ENCODE results near the gene SLC25A10. TPM values are rescaled to one million over a fixed set of nuclear protein-coding genes. Genes with fewer than 3 reads are reported as not detected.

SLC25A10 gene
- total RNA-seq, 1 donor from 2014 or later = 9.1 TPM

DNA sequence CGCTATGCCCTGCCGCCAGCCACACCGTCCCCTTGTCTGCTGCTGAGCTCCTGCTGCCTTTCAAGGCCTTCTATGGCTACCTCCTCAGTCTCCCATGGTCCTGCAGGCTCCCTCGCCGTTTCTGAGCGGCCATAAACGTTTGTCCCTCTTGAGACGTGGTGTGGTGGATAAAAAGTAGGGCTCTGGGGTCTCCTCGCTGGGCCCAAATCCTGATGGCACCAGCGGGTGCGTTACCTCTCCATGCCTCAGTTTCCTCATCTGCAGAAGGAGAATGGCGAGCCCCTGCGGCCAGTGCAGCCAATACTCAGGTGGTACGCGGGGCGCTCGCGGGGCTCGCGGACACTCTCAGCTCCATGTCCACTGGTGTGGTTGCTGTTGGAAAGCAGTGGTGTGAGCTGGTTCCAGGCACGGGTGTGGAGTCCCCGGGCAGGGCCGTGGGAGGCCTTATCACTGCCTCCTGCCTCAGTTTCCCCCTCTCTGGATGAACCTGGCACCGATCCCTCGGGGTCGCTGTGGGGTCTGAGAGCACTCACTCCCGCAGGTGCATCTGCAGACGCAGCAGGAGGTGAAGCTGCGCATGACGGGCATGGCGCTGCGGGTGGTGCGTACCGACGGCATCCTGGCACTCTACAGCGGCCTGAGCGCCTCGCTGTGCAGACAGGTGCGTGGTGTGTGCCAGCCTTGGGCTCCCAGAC is 2.5 kb downstream of the SLC25A10 start:
- no peaks in the 10 kb centered on the region for H3K36me3 ChIP-seq
- TF ChIP-seq CTCF (IDR thresholded peaks at IDR 0.05) (no peak), EZH2phosphoT487 (IDR thresholded peaks at IDR 0.05) (no peak), EZH2 (IDR thresholded peaks at IDR 0.05) (no peak)
- H2AFZ ChIP-seq (replicated peaks) = no peak overlapping the region
- H3K4me2 ChIP-seq = peak overlapping the region; percentile 100
- peaks cover 33% of the 10 kb centered on the region for H3K4me1 ChIP-seq
- H3K4me3 ChIP-seq = no peak overlapping the region
- no peak for DNase-seq (ENCODE audit: low spot score)
- H3K27me3 ChIP-seq = peaks cover 21% of the 10 kb centered on the region
- no peaks in the 10 kb centered on the region for H3K9me3 Mint-ChIP-seq
- no peaks in the 10 kb centered on the region for H3K9me3 ChIP-seq (ENCODE audit: low read depth)
- peaks cover 24% of the 10 kb centered on the region for H3K4me1 Mint-ChIP-seq
- peaks cover 28% of the 10 kb centered on the region for H3F3A ChIP-seq (ENCODE audit: low read depth)
- no peak overlapping the region for H3K9ac ChIP-seq
- peaks cover 12% of the 10 kb centered on the region for H3K79me2 ChIP-seq (ENCODE audit: low read depth)
- H3K27me3 Mint-ChIP-seq (ENCODE audit: insufficient read depth, low read depth) = peaks cover 4% of the 10 kb centered on the region
- H3K27ac ChIP-seq = no peak overlapping the region
- no peak overlapping the region for H3K27ac Mint-ChIP-seq
- H3K36me3 Mint-ChIP-seq = peaks cover 2% of the 10 kb centered on the region
- H4K20me1 ChIP-seq (ENCODE audit: low read depth) = peaks cover 23% of the 10 kb centered on the region
- H3K4me3 Mint-ChIP-seq = peak overlapping the region; percentile 64

- Histone ChIP-seq H3F3A (ENCODE audit: low read depth) (peaks cover 22% of the 10 kb centered on the region), H2AFZ (replicated peaks) (no peak overlapping the region), H3K4me3 (no peak overlapping the region), H3K4me1 (peaks cover 28% of the 10 kb centered on the region), H3K27ac (no peak overlapping the region), H3K9me3 (ENCODE audit: low read depth) (no peaks in the 10 kb centered on the region), H3K4me2 (no peak overlapping the region), H4K20me1 (ENCODE audit: low read depth) (peaks cover 23% of the 10 kb centered on the region), H3K36me3 (no peaks in the 10 kb centered on the region), H3K27me3 (peaks cover 16% of the 10 kb centered on the region), H3K79me2 (ENCODE audit: low read depth) (peaks cover 12% of the 10 kb centered on the region), H3K9ac (no peak overlapping the region)
- Mint-ChIP-seq H3K4me1 (peaks cover 24% of the 10 kb centered on the region), H3K27ac (no peak overlapping the region), H3K4me3 (no peak overlapping the region), H3K36me3 (peaks cover 2% of the 10 kb centered on the region), H3K27me3 (ENCODE audit: insufficient read depth, low read depth) (peaks cover 4% of the 10 kb centered on the region), H3K9me3 (no peaks in the 10 kb centered on the region)
- DNase-seq (ENCODE audit: low spot score) = no peak
- no peak for TF ChIP-seq EZH2phosphoT487 (IDR thresholded peaks at IDR 0.05)
- TF ChIP-seq EZH2 (IDR thresholded peaks at IDR 0.05) = no peak
- no peak for TF ChIP-seq CTCF (IDR thresholded peaks at IDR 0.05)
Measured at GRCh38 chr17:81715107-81715871, 3.2 kb downstream of the SLC25A10 start.

- H3K4me3 Mint-ChIP-seq = no peak overlapping the region
- no peaks in the 10 kb centered on the region for H3K9me3 ChIP-seq (ENCODE audit: low read depth)
- DNase-seq (ENCODE audit: low spot score) = no peak
- no peak overlapping the region for H2AFZ ChIP-seq (replicated peaks)
- H3K4me1 ChIP-seq = peaks cover 20% of the 10 kb centered on the region
- no peak for TF ChIP-seq EZH2 (IDR thresholded peaks at IDR 0.05)
- no peaks in the 10 kb centered on the region for H3K9me3 Mint-ChIP-seq
- H3K79me2 ChIP-seq (ENCODE audit: low read depth) = peaks cover 12% of the 10 kb centered on the region
- peaks cover 2% of the 10 kb centered on the region for H3K36me3 Mint-ChIP-seq
- no peak overlapping the region for H3K4me3 ChIP-seq
- H3K4me1 Mint-ChIP-seq = peaks cover 19% of the 10 kb centered on the region
- H3K27ac ChIP-seq = no peak overlapping the region
- peaks cover 23% of the 10 kb centered on the region for H4K20me1 ChIP-seq (ENCODE audit: low read depth)
- H3K36me3 ChIP-seq = no peaks in the 10 kb centered on the region
- H3K27me3 ChIP-seq = peaks cover 9% of the 10 kb centered on the region
- peaks cover 14% of the 10 kb centered on the region for H3F3A ChIP-seq (ENCODE audit: low read depth)
- H3K27ac Mint-ChIP-seq = no peak overlapping the region
- no peak overlapping the region for H3K9ac ChIP-seq
- H3K4me2 ChIP-seq = no peak overlapping the region
- peaks cover 4% of the 10 kb centered on the region for H3K27me3 Mint-ChIP-seq (ENCODE audit: insufficient read depth, low read depth)
Measured at GRCh38 chr17:81715872-81716673, 4.0 kb downstream of the SLC25A10 start.
